ENCODE data around the gene ATP6V0B.

DNA sequence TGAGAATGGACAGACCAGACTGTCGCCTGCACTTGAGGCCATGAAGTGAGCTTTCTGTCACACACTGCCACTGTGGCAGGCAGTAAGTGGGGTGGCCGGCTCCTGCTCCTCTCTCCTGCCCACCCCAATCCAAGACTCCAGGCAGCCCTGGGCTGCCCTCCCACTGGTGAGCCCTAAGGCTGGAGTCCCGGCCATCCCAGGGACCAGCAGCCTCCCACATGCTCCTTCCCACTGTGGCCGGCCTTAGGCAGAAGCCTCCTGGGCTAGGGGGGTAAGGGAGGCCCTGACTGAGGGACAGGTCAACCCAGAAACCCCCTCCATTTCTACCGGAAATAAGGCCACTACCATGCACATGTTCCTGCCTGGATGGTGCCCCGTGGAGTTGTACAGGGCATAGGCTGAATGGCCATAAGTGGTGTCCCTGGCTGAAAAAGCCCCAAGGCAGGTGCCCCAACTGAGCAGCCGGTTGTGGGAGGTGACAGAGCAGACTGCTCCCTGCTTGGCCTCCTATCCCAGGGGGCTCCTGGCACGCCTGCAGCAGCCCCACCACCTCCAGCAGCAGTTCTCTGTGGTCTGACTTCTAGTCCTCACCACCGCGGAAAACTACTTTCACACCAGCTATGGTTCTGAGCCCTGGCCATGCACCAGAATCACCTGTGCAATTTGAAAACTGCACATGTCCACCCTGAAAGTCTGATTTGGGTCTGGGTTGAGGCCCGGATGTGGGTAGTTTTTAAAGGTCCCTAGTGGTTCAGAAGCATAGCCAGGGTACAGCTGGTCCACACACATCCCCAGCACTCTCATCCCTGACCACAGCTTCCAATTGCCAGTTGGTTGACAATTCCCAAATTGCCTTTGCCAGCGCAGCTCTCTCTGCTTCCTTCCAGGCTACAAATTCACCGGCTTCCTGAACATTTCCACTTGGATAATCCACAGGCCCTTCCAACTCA lies 42.8 kb upstream of the ATP6V0B start:
- no peak for TF ChIP-seq POLR2A (IDR thresholded peaks at IDR 0.05; ENCODE audit: low read length)
- TF ChIP-seq FOSL2 (IDR thresholded peaks at IDR 0.05): no peak
- TF ChIP-seq FOSL2 (CRISPR knock-in tag; IDR thresholded peaks at IDR 0.05): no peak
- no peak for TF ChIP-seq REST (IDR thresholded peaks at IDR 0.05)
- no peak for TF ChIP-seq CEBPB (IDR thresholded peaks at IDR 0.05)
- TF ChIP-seq, protein P1, sequence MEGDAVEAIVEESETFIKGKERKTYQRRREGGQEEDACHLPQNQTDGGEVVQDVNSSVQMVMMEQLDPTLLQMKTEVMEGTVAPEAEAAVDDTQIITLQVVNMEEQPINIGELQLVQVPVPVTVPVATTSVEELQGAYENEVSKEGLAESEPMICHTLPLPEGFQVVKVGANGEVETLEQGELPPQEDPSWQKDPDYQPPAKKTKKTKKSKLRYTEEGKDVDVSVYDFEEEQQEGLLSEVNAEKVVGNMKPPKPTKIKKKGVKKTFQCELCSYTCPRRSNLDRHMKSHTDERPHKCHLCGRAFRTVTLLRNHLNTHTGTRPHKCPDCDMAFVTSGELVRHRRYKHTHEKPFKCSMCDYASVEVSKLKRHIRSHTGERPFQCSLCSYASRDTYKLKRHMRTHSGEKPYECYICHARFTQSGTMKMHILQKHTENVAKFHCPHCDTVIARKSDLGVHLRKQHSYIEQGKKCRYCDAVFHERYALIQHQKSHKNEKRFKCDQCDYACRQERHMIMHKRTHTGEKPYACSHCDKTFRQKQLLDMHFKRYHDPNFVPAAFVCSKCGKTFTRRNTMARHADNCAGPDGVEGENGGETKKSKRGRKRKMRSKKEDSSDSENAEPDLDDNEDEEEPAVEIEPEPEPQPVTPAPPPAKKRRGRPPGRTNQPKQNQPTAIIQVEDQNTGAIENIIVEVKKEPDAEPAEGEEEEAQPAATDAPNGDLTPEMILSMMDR (IDR thresholded peaks at IDR 0.05): no peak
- no peak for TF ChIP-seq SREBF2 (IDR thresholded peaks at IDR 0.05)
- no peak for TF ChIP-seq GATA3 (IDR thresholded peaks at IDR 0.05; ENCODE audit: borderline replicate concordance)
- TF ChIP-seq ZFP36 (IDR thresholded peaks at IDR 0.05; ENCODE audit: borderline replicate concordance, partially characterized antibody): no peak
- no peak for TF ChIP-seq HMGXB4 (CRISPR knock-in tag; IDR thresholded peaks at IDR 0.05; ENCODE audit: borderline replicate concordance)

Data from A549 (cell line).